ENCODE data around the gene SPOCK2.

The SPOCK2 gene

GRCh38 chr10:72106896-72107295 is 18.5 kb upstream of the SPOCK2 start:
- H2BK15ac ChIP-seq (replicated peaks; ENCODE audit: low read depth): no peak overlapping the region
- WGBS (ENCODE audit: extremely low coverage, insufficient coverage, low lambda C conversion rate): no CpG with 5 or more reads among the region's 2 CpGs
- H2BK120ac ChIP-seq (ENCODE audit: low read depth, low read length): no peak overlapping the region

GRCh38 chr10:72106154-72106849 is 18.0 kb upstream of the SPOCK2 start:
- no peak overlapping the region for H3K27ac ChIP-seq (ENCODE audit: low read depth, low read length)

More at GRCh38 chr10:72106896-72107295, 18.5 kb upstream of the SPOCK2 start:
- H3K4me2 ChIP-seq (ENCODE audit: low read length): no peak overlapping the region
- no peak for DNase-seq
- no peak overlapping the region for H3K56ac ChIP-seq (ENCODE audit: low read length)
- no peak overlapping the region for H3K18ac ChIP-seq (ENCODE audit: low read length)
- no peaks in the 10 kb centered on the region for H3K4me1 ChIP-seq (ENCODE audit: control insufficient read depth, low read depth, low read length)
- H3K27ac ChIP-seq (ENCODE audit: low read depth, low read length): no peak overlapping the region
- H4K5ac ChIP-seq (ENCODE audit: low read length): no peak overlapping the region
- H2BK5ac ChIP-seq (ENCODE audit: low read length): no peak overlapping the region
- H3K4me3 ChIP-seq (ENCODE audit: low read length): no peak overlapping the region
- no peaks in the 10 kb centered on the region for H3K27me3 ChIP-seq (ENCODE audit: insufficient read depth, low read length, poor library complexity)
- no peaks in the 10 kb centered on the region for H3K36me3 ChIP-seq (ENCODE audit: control insufficient read depth, insufficient read depth, low read length)
- H3K9ac ChIP-seq (ENCODE audit: low read length): no peak overlapping the region
- no peak overlapping the region for H4K8ac ChIP-seq (ENCODE audit: low read depth, low read length)
- no peak overlapping the region for H2AK5ac ChIP-seq (ENCODE audit: low read length)
- H3K79me1 ChIP-seq (ENCODE audit: low read length): no peaks in the 10 kb centered on the region
- H3K4ac ChIP-seq (ENCODE audit: low read depth, low read length): no peak overlapping the region
- no peaks in the 10 kb centered on the region for H3K79me2 ChIP-seq (ENCODE audit: control insufficient read depth, insufficient read depth, low read length)
- H3K23ac ChIP-seq (ENCODE audit: low read length): no peak overlapping the region

GRCh38 chr10:72105710-72106109 is 17.4 kb upstream of the SPOCK2 start:
- no peak overlapping the region for H2BK120ac ChIP-seq (ENCODE audit: low read depth, low read length)

More at GRCh38 chr10:72106154-72106849, 18.0 kb upstream of the SPOCK2 start:
- Histone ChIP-seq H4K8ac (ENCODE audit: low read depth, low read length) (no peak overlapping the region), H3K23ac (ENCODE audit: low read length) (no peak overlapping the region), H2BK120ac (ENCODE audit: low read depth, low read length) (no peak overlapping the region), H3K36me3 (ENCODE audit: control insufficient read depth, insufficient read depth, low read length) (no peaks in the 10 kb centered on the region), H3K56ac (ENCODE audit: low read length) (no peak overlapping the region), H3K4me2 (ENCODE audit: low read length) (no peak overlapping the region), H3K4ac (ENCODE audit: low read depth, low read length) (no peak overlapping the region), H3K27me3 (ENCODE audit: insufficient read depth, low read length, poor library complexity) (no peaks in the 10 kb centered on the region), H3K9ac (ENCODE audit: low read length) (no peak overlapping the region), H3K4me3 (ENCODE audit: low read length) (no peak overlapping the region), H3K4me1 (ENCODE audit: control insufficient read depth, low read depth, low read length) (no peaks in the 10 kb centered on the region), H3K79me2 (ENCODE audit: control insufficient read depth, insufficient read depth, low read length) (no peaks in the 10 kb centered on the region), H4K5ac (ENCODE audit: low read length) (no peak overlapping the region), H3K18ac (ENCODE audit: low read length) (no peak overlapping the region), H3K79me1 (ENCODE audit: low read length) (no peaks in the 10 kb centered on the region), H2BK5ac (ENCODE audit: low read length) (no peak overlapping the region), H2BK15ac (replicated peaks; ENCODE audit: low read depth) (no peak overlapping the region), H2AK5ac (ENCODE audit: low read length) (no peak overlapping the region)
- WGBS (ENCODE audit: extremely low coverage, insufficient coverage, low lambda C conversion rate): 100% methylated on average over 1 of the region's 2 CpGs
- DNase-seq: no peak

GRCh38 chr10:72105098-72105475 is 16.7 kb upstream of the SPOCK2 start:
- no peak overlapping the region for H3K27ac ChIP-seq (ENCODE audit: low read depth, low read length)
- H3K4ac ChIP-seq (ENCODE audit: low read depth, low read length): no peak overlapping the region
- H4K5ac ChIP-seq (ENCODE audit: low read length): no peak overlapping the region
- H2BK15ac ChIP-seq (replicated peaks; ENCODE audit: low read depth): no peak overlapping the region
- DNase-seq: no peak
- no peak overlapping the region for H2BK120ac ChIP-seq (ENCODE audit: low read depth, low read length)
- no peak overlapping the region for H3K56ac ChIP-seq (ENCODE audit: low read length)
- no peaks in the 10 kb centered on the region for H3K4me1 ChIP-seq (ENCODE audit: control insufficient read depth, low read depth, low read length)
- no peak overlapping the region for H2AK5ac ChIP-seq (ENCODE audit: low read length)
- no peak overlapping the region for H3K4me2 ChIP-seq (ENCODE audit: low read length)
- no peaks in the 10 kb centered on the region for H3K79me2 ChIP-seq (ENCODE audit: control insufficient read depth, insufficient read depth, low read length)
- no peaks in the 10 kb centered on the region for H3K36me3 ChIP-seq (ENCODE audit: control insufficient read depth, insufficient read depth, low read length)
- no peak overlapping the region for H3K4me3 ChIP-seq (ENCODE audit: low read length)
- H3K23ac ChIP-seq (ENCODE audit: low read length): no peak overlapping the region
- no peaks in the 10 kb centered on the region for H3K27me3 ChIP-seq (ENCODE audit: insufficient read depth, low read length, poor library complexity)
- no peak overlapping the region for H4K8ac ChIP-seq (ENCODE audit: low read depth, low read length)
- no peak overlapping the region for H2BK5ac ChIP-seq (ENCODE audit: low read length)
- H3K18ac ChIP-seq (ENCODE audit: low read length): no peak overlapping the region
- WGBS (ENCODE audit: extremely low coverage, insufficient coverage, low lambda C conversion rate): no CpG with 5 or more reads among the region's 9 CpGs
- H3K79me1 ChIP-seq (ENCODE audit: low read length): no peaks in the 10 kb centered on the region
- H3K9ac ChIP-seq (ENCODE audit: low read length): no peak overlapping the region

More at GRCh38 chr10:72105710-72106109, 17.4 kb upstream of the SPOCK2 start:
- Histone ChIP-seq H3K36me3 (ENCODE audit: control insufficient read depth, insufficient read depth, low read length) (no peaks in the 10 kb centered on the region), H2BK15ac (replicated peaks; ENCODE audit: low read depth) (no peak overlapping the region), H3K4me2 (ENCODE audit: low read length) (no peak overlapping the region), H3K23ac (ENCODE audit: low read length) (no peak overlapping the region), H3K27ac (ENCODE audit: low read depth, low read length) (no peak overlapping the region), H3K4me3 (ENCODE audit: low read length) (no peak overlapping the region), H3K4me1 (ENCODE audit: control insufficient read depth, low read depth, low read length) (no peaks in the 10 kb centered on the region), H2AK5ac (ENCODE audit: low read length) (no peak overlapping the region), H3K27me3 (ENCODE audit: insufficient read depth, low read length, poor library complexity) (no peaks in the 10 kb centered on the region), H3K9ac (ENCODE audit: low read length) (no peak overlapping the region), H3K18ac (ENCODE audit: low read length) (no peak overlapping the region), H3K79me2 (ENCODE audit: control insufficient read depth, insufficient read depth, low read length) (no peaks in the 10 kb centered on the region), H2BK5ac (ENCODE audit: low read length) (no peak overlapping the region), H4K5ac (ENCODE audit: low read length) (no peak overlapping the region), H3K4ac (ENCODE audit: low read depth, low read length) (no peak overlapping the region), H3K56ac (ENCODE audit: low read length) (no peak overlapping the region), H4K8ac (ENCODE audit: low read depth, low read length) (no peak overlapping the region), H3K79me1 (ENCODE audit: low read length) (no peaks in the 10 kb centered on the region)
- no CpG with 5 or more reads among the region's 5 CpGs for WGBS (ENCODE audit: extremely low coverage, insufficient coverage, low lambda C conversion rate)
- no peak for DNase-seq

DNA sequence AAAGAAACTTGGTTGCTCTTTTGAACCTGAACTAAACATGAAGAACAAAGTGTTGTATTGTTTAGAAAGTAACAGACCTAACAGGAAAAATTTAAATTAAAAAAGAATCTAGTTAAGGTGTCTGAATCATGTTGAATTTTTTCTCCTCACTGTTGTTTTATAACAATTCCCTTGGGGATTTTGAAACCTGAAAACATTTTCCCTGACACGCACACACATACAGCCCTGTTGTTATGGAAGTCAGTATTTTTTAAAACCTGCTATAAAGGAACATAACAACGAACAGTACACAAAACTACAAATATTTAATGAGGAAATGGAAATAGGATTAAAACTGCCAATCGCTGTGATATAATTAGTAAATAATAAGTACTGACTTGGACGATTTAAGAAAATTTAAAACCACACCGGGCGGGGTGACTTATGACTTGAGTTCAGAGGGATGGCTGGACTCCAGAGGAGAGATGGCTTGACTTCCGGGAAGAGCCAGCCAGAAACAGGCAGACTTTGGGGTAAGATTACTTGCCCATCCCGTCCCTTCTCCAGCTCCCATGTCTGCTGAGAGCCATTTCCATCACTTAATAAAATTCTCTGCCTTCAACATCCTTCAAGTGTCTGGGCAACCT is 16.2 kb upstream of the SPOCK2 start:
- WGBS (ENCODE audit: extremely low coverage, insufficient coverage, low lambda C conversion rate): no CpG with 5 or more reads among the region's 8 CpGs
- Histone ChIP-seq H3K27me3 (ENCODE audit: insufficient read depth, low read length, poor library complexity) (no peaks in the 10 kb centered on the region), H3K79me2 (ENCODE audit: control insufficient read depth, insufficient read depth, low read length) (no peaks in the 10 kb centered on the region), H4K5ac (ENCODE audit: low read length) (no peak overlapping the region), H3K4me3 (ENCODE audit: low read length) (no peak overlapping the region), H3K27ac (ENCODE audit: low read depth, low read length) (no peak overlapping the region), H3K4me2 (ENCODE audit: low read length) (no peak overlapping the region), H3K4ac (ENCODE audit: low read depth, low read length) (no peak overlapping the region), H4K8ac (ENCODE audit: low read depth, low read length) (no peak overlapping the region), H3K18ac (ENCODE audit: low read length) (no peak overlapping the region), H3K56ac (ENCODE audit: low read length) (no peak overlapping the region), H2BK5ac (ENCODE audit: low read length) (no peak overlapping the region), H3K4me1 (ENCODE audit: control insufficient read depth, low read depth, low read length) (no peaks in the 10 kb centered on the region), H3K23ac (ENCODE audit: low read length) (no peak overlapping the region), H2BK120ac (ENCODE audit: low read depth, low read length) (no peak overlapping the region), H3K9ac (ENCODE audit: low read length) (no peak overlapping the region), H3K36me3 (ENCODE audit: control insufficient read depth, insufficient read depth, low read length) (no peaks in the 10 kb centered on the region), H2BK15ac (replicated peaks; ENCODE audit: low read depth) (no peak overlapping the region), H2AK5ac (ENCODE audit: low read length) (no peak overlapping the region), H3K79me1 (ENCODE audit: low read length) (no peaks in the 10 kb centered on the region)
- DNase-seq: no peak

DNA sequence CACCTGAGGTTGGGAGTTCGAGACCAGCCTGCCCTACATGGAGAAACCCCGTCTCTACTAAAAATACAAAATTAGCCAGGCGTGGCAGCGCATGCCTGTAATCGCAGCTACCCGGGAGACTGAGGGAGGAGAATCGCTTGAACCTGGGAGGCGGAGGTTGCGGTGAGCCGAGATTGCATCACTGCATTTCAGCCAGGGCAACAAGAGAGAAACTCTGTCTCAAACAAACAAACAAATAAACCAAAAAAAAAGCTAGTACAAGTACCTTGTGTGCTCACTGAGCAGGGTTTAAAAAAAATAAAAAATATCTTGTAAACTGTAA is 11.2 kb upstream of the SPOCK2 start:
- no peaks in the 10 kb centered on the region for H3K4me1 ChIP-seq (ENCODE audit: control insufficient read depth, low read depth, low read length)
- no peak overlapping the region for H2BK120ac ChIP-seq (ENCODE audit: low read depth, low read length)
- H3K27me3 ChIP-seq (ENCODE audit: insufficient read depth, low read length, poor library complexity): no peaks in the 10 kb centered on the region
- WGBS (ENCODE audit: extremely low coverage, insufficient coverage, low lambda C conversion rate): no CpG with 5 or more reads among the region's 10 CpGs
- H4K5ac ChIP-seq (ENCODE audit: low read length): no peak overlapping the region
- H3K4me2 ChIP-seq (ENCODE audit: low read length): no peak overlapping the region
- DNase-seq: no peak
- no peak overlapping the region for H3K23ac ChIP-seq (ENCODE audit: low read length)
- no peaks in the 10 kb centered on the region for H3K79me2 ChIP-seq (ENCODE audit: control insufficient read depth, insufficient read depth, low read length)
- H3K56ac ChIP-seq (ENCODE audit: low read length): no peak overlapping the region
- no peak overlapping the region for H3K4me3 ChIP-seq (ENCODE audit: low read length)
- H2BK5ac ChIP-seq (ENCODE audit: low read length): no peak overlapping the region
- H3K9ac ChIP-seq (ENCODE audit: low read length): no peak overlapping the region
- no peak overlapping the region for H2BK15ac ChIP-seq (replicated peaks; ENCODE audit: low read depth)
- no peak overlapping the region for H2AK5ac ChIP-seq (ENCODE audit: low read length)
- H3K27ac ChIP-seq (ENCODE audit: low read depth, low read length): no peak overlapping the region
- no peak overlapping the region for H4K8ac ChIP-seq (ENCODE audit: low read depth, low read length)
- no peaks in the 10 kb centered on the region for H3K79me1 ChIP-seq (ENCODE audit: low read length)
- no peak overlapping the region for H3K18ac ChIP-seq (ENCODE audit: low read length)
- H3K4ac ChIP-seq (ENCODE audit: low read depth, low read length): no peak overlapping the region
- H3K36me3 ChIP-seq (ENCODE audit: control insufficient read depth, insufficient read depth, low read length): no peaks in the 10 kb centered on the region

Measured in mesendoderm (in vitro differentiated cells).